GM21381 (cell line): Measurements from ENCODE around the gene PIGBOS1.
A peak's percentile ranks its signal among the peaks of the same experiment; 100 is the strongest.

Experiments
- ATAC-seq: cut with Tn5 transposase; IDR thresholded peaks from one replicate; pipeline ENCODE4 v1.9.1; 2021; ENCODE audit warnings: mild to moderate bottlenecking, moderate library complexity; ENCODE audit not compliant: unreplicated experiment

Gene PIGBOS1, protein sequence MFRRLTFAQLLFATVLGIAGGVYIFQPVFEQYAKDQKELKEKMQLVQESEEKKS

DNA sequence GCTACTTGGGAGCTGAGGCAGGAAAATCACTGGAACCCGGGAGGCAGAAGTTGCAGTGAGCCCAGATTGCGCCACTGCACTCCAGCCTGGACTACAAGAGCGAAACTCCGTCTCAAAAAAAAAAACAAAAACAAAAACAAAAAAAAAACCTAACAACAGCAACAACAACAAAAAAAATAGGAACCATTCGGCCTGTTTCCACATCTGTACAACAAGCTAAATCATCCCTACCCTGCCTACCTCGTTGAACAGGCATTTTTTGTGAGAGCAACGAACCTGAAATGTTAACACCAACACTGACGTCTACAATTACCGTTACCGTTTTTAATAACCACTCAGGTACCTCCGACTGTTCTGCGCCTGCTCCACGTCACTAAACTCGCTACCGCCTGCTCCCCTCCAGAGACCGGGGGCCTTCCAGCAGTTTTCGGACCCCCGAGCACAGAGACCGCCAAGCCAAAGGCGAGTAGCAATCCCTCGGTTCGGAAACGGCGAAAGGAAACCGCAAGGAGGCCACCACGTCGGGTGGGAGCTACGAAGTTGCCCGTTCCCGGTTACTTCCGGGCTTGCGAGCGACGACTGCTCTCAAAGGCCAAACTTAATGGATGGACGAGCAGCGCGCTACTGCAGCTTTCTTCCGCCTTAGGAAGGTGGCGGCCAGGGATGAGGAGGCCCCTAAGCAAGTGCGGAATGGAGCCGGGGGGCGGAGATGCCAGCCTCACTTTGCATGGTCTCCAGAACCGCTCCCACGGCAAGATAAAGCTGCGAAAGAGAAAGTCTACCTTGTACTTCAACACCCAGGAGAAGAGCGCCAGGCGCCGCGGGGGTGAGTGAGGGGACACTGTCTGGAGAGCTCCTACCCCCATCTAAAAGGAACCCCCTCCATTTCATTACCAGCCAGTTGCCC, at the start of gene PIGBOS1, which contains the start of gene PIGB:
PIGBOS1 (minus strand) TSS at position 536 of the 907 bp plus-strand sequence. CDS start 1,331 bp downstream, outside the sequence.
PIGB (plus strand) TSS at position 635 of the 907 bp plus-strand sequence; CDS start at position 664, 29 bp downstream.
- peak; percentile 90 for ATAC-seq

DNA sequence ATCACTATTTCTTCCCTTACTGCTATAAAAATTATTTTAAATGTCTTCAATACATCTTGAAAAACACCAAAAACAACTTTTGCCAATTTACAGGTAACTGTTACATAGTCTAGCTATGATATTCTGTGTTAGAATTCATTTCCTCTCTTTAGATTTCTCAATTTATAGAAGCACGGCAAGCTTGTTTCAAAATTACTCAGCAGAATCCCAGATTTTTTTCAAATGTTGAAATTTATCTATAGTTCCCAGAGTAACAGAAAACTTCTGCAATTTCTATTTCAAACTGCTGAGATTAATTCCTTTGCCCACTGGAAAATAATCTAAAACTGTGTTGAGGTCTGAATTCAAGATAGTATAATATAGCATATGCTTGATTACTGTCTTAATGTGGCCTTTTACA, 48.1 kb upstream of the PIGBOS1 start:
- no peak for ATAC-seq

DNA sequence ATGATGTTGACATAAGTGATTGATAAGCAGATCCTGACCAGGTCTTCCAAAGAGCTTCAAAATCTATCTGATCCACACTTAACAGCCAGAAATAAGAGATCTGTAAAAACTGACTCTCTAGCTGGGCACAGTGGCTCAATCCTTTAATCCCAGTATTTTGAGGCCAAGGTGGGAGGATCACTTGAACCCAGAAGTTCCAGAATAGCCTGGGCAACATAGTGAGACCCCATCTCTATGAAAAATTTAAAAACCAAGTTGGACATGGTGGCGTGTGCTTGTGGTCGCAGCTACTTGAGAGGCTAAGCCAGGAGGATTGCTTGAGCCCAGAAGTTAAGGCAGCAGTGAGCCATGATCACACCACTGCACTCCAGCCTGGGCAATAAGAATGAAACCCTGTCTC, 43.7 kb upstream of the PIGBOS1 start:
- ATAC-seq, result no peak

DNA sequence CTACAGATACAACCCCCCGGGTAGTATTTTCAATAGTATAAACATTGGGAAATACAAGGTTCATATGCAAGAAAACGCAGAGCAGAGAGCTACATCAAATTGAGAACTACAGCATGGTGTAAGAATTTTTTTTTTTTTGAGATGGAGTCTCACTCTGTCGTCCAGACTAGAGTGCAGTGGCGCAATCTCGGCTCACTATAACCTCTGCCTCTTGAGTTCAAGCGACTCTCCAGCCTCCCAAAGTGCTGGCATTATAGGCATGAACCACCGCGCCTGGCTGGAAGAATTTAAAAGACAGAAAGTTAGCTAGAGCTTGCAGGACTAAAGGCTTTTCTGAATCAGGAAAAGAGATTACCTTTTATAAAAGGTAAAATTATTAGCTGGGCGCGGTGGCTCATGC, 42.1 kb upstream of the PIGBOS1 start:
- ATAC-seq, result no peak

DNA sequence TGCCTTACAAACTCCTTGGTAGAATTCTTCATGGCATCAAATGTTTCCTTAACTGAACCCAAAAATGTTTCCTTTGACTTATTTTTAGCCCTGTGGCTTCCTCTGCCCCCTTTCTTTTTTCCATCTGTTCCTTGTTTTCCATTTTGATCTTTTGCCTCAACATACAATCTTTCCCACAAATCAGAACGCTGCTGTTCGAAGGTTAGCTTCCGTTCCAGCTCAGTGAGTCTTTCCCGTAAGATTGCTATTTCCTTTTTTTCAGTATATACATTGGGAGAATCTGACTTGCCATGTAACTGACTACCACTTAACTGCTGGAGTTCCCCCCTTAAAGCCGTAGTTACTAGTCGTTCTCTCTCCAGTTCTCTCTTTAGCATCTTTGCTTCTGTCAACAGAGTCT, 41.3 kb upstream of the PIGBOS1 start:
- ATAC-seq, result no peak

DNA sequence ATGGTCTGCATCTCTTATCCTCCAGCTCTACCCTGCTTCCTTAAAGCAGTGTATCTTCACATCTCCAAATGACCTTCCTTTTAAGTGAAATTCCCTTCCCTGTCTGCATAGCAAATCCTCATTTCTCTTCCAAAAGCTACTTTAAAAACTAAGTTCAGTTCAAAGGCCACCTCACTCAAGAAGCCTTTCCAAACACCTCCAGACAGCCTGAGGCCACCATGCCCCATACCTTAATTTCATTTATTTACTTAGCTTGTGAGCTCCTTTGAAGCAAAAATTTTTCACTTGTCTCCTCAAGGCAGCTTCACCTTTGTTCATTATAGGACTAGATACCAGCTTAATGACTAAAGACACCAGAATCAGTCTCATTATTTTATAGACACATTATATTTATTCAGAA, 39.5 kb upstream of the PIGBOS1 start:
- no peak for ATAC-seq

GRCh38 chr15:55357774-55358173, 38.9 kb upstream of the PIGBOS1 start:
- ATAC-seq, result no peak

- no peak for ATAC-seq
Measured at GRCh38 chr15:55356985-55357585, 38.2 kb upstream of the PIGBOS1 start.

- ATAC-seq, result no peak
Measured at GRCh38 chr15:55353025-55353424, 34.1 kb upstream of the PIGBOS1 start.

DNA sequence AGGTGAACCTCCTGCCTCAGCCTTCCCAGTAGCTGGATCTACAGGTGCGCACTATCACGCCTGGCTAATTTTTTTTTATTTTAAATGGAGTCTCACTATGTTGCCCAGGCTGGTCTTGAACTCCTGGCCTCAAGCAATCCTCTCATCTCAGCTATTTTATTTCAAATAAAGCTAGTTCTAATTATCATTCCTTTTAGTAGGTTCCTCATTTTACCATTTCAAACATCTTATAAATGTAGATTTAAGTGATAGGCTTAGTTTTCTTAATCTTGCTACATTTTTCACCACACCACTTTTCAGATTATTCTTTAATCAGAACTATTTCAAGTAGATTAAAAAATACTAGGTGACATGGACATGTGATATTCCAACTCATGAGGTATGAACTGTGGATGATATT, 30.4 kb upstream of the PIGBOS1 start:
- no peak for ATAC-seq

GRCh38 chr15:55348281-55348778, 29.4 kb upstream of the PIGBOS1 start:
- no peak for ATAC-seq

- no peak for ATAC-seq
Measured at GRCh38 chr15:55344206-55344605, 25.3 kb upstream of the PIGBOS1 start.

- no peak for ATAC-seq
Measured at GRCh38 chr15:55343168-55343567, 24.2 kb upstream of the PIGBOS1 start.

- no peak for ATAC-seq
Measured at GRCh38 chr15:55337160-55337559, 18.2 kb upstream of the PIGBOS1 start.

- no peak for ATAC-seq
Measured at GRCh38 chr15:55334997-55335396, 16.1 kb upstream of the PIGBOS1 start.

DNA sequence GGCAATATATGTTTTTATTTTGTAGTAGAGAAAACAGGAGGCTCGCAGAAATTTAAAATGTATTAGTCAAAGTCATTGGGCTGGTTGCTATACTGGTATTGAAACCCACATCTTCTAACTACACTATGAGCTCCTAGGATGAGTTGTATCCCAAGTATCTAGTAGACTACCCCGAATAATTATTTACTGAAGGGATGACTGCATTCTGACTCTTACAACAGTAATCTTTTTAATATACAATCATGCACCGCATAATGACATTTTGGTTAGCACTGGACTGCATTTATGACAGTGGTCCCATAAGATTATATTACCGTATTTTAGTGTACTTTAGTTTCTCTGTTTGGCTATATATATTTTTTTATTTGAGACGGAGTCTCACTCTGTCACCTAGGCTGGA, 15.4 kb upstream of the PIGBOS1 start:
- no peak for ATAC-seq

DNA sequence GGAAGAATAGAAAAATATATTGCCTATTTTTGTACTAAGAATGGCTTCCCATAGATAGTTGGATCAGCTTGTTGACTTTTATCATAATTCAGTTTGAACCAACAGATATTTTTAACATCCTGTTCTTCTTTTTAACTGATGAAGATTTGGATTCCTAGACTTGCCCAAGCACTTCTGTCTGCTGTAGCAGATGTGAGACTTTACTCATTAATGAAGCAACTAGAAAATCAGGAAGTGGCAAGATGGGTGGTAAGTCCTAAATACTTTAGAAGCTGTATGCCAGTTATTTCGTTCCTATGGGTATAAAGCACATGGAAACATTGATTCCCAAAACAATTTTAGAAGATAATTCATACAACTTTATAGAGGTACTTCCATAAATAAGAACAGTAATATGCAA, 8.5 kb upstream of the PIGBOS1 start:
- ATAC-seq, result no peak

- no peak for ATAC-seq
Measured at GRCh38 chr15:55322467-55322866, 3.5 kb upstream of the PIGBOS1 start.

GRCh38 chr15:55320963-55321362, 2.0 kb upstream of the PIGBOS1 start:
- ATAC-seq, result no peak

- ATAC-seq, result no peak
Measured at GRCh38 chr15:55320238-55320550, 1.3 kb upstream of the PIGBOS1 start.

- ATAC-seq, result peak; percentile 42
Measured at GRCh38 chr15:55319537-55320237, 764 bp upstream of the PIGBOS1 start.
